GM19438 (cell line): ENCODE results near the gene MYOM3.

Experiments
- ATAC-seq: cut with Tn5 transposase; IDR thresholded peaks from one replicate; pipeline ENCODE4 v1.9.1; 2021; ENCODE audit warnings: low read depth; ENCODE audit not compliant: unreplicated experiment

MYOM3 gene

GRCh38 chr1:24111996-24112779, at the start of gene MYOM3:
Gene MYOM3 (minus strand): TSS chr1:24112135. CDS start chr1:24108636, 3,499 bp downstream.
- no peak for ATAC-seq

GRCh38 chr1:24161270-24161669, 49.3 kb upstream of the MYOM3 start:
- no peak for ATAC-seq

- ATAC-seq, result no peak
These were observed 47.4 kb upstream of the MYOM3 start for GRCh38 chr1:24159366-24159765.

- ATAC-seq, result no peak
These were observed 46.1 kb upstream of the MYOM3 start for GRCh38 chr1:24157918-24158481.

GRCh38 chr1:24156542-24157260, 44.8 kb upstream of the MYOM3 start:
- ATAC-seq, result no peak

- ATAC-seq, result no peak
These were observed 43.3 kb upstream of the MYOM3 start for GRCh38 chr1:24155011-24155782.

GRCh38 chr1:24154215-24154614, 42.3 kb upstream of the MYOM3 start:
- no peak for ATAC-seq

GRCh38 chr1:24152631-24153494, 40.9 kb upstream of the MYOM3 start:
- ATAC-seq, result no peak

GRCh38 chr1:24151175-24151533, 39.2 kb upstream of the MYOM3 start:
- no peak for ATAC-seq

GRCh38 chr1:24150234-24151174, 38.6 kb upstream of the MYOM3 start:
- ATAC-seq, result no peak

GRCh38 chr1:24149866-24150233, 37.9 kb upstream of the MYOM3 start:
- no peak for ATAC-seq

- ATAC-seq, result no peak
These were observed 35.9 kb upstream of the MYOM3 start for GRCh38 chr1:24147816-24148215.

GRCh38 chr1:24147194-24147593, 35.3 kb upstream of the MYOM3 start:
- ATAC-seq, result no peak

GRCh38 chr1:24142546-24143534, 30.9 kb upstream of the MYOM3 start, which contains the start of gene IL22RA1:
Gene IL22RA1 (minus strand): TSS chr1:24143140. CDS start chr1:24143082, 58 bp downstream.
- no peak for ATAC-seq

- no peak for ATAC-seq
These were observed 29.5 kb upstream of the MYOM3 start for GRCh38 chr1:24141311-24141997.

- no peak for ATAC-seq
These were observed 28.8 kb upstream of the MYOM3 start for GRCh38 chr1:24140741-24141181.

- no peak for ATAC-seq
These were observed 28.0 kb upstream of the MYOM3 start for GRCh38 chr1:24139841-24140425.
